Activated T-cell treated with anti-CD3 and anti-CD28 coated beads for 48 hours (primary cell): ENCODE data around the gene TM4SF5.

Experiments used
- DNase-seq: peaks from one replicate; pipeline ENCODE4 v3.0.0-alpha.2; 2020; ENCODE audit warnings: low read depth

TM4SF5 gene

GRCh38 chr17:4747847-4748246, 23.8 kb upstream of the TM4SF5 start:
- DNase-seq, result no peak

- DNase-seq, result no peak
Measured at GRCh38 chr17:4748686-4749085, 23.0 kb upstream of the TM4SF5 start.

- no peak for DNase-seq
Measured at GRCh38 chr17:4750606-4751005, 21.1 kb upstream of the TM4SF5 start.

- no peak for DNase-seq
Measured at GRCh38 chr17:4751932-4752331, 19.8 kb upstream of the TM4SF5 start.

GRCh38 chr17:4753392-4753791, 18.3 kb upstream of the TM4SF5 start:
- no peak for DNase-seq

GRCh38 chr17:4759776-4760236, 11.9 kb upstream of the TM4SF5 start:
- DNase-seq, result no peak

GRCh38 chr17:4764595-4764994, 7.1 kb upstream of the TM4SF5 start:
- no peak for DNase-seq

GRCh38 chr17:4766201-4766600, 5.5 kb upstream of the TM4SF5 start:
- DNase-seq, result no peak

GRCh38 chr17:4766723-4767122, 5.0 kb upstream of the TM4SF5 start:
- DNase-seq, result no peak

GRCh38 chr17:4768298-4768697, 3.4 kb upstream of the TM4SF5 start:
- no peak for DNase-seq

- no peak for DNase-seq
Measured at GRCh38 chr17:4769628-4770027, 2.1 kb upstream of the TM4SF5 start.

GRCh38 chr17:4772235-4772613, 538 bp downstream of the TM4SF5 start:
- DNase-seq, result no peak

- DNase-seq, result no peak
Measured at GRCh38 chr17:4777969-4778760, 6.5 kb downstream of the TM4SF5 start.

GRCh38 chr17:4780325-4780955, 8.8 kb downstream of the TM4SF5 start:
- DNase-seq, result no peak

- no peak for DNase-seq
Measured at GRCh38 chr17:4782652-4783051, 11.0 kb downstream of the TM4SF5 start.

- no peak for DNase-seq
Measured at GRCh38 chr17:4785311-4786105, 13.8 kb downstream of the TM4SF5 start.

- no peak for DNase-seq
Measured at GRCh38 chr17:4786106-4786511, 14.4 kb downstream of the TM4SF5 start, which contains the start of gene VMO1. VMO1 (minus strand) TSS chr17:4786364; CDS start chr17:4786352, 12 bp downstream.

- no peak for DNase-seq
Measured at GRCh38 chr17:4786516-4786915, 14.8 kb downstream of the TM4SF5 start.

- no peak for DNase-seq
Measured at GRCh38 chr17:4788159-4788806, 16.6 kb downstream of the TM4SF5 start.

- no peak for DNase-seq
Measured at GRCh38 chr17:4788807-4789700, 17.4 kb downstream of the TM4SF5 start, which contains the start of gene GLTPD2. GLTPD2 (plus strand) TSS chr17:4788964; CDS start chr17:4789012, 48 bp downstream.

GRCh38 chr17:4789701-4789950, 17.9 kb downstream of the TM4SF5 start:
- no peak for DNase-seq
